ENCODE data around the gene PCNT.

PCNT gene

DNA sequence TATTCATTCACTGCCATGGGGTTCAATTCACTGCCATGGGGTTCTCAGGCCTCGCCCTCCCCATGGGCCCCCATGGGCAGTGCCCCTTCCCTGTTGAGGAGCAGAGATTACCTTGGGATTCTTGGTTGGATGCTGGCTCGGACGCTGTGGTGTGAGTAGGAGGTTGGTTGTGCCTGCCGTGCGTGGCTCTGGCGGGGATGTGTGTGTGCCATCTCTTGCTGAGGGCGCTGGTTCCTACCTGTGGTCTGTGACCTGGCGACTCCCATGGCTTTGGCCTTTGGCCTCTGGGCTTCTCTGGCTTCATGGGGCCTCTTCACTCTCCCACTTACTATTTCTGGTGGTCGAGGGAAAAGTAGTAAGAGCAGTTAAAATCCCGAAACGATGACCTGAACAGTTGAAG lies 42.1 kb downstream of the PCNT start:
- H3K27ac ChIP-seq, result no peak overlapping the region
- TF ChIP-seq ZFX (IDR thresholded peaks at IDR 0.05; ENCODE audit: borderline replicate concordance), result no peak
- TF ChIP-seq, protein P1, sequence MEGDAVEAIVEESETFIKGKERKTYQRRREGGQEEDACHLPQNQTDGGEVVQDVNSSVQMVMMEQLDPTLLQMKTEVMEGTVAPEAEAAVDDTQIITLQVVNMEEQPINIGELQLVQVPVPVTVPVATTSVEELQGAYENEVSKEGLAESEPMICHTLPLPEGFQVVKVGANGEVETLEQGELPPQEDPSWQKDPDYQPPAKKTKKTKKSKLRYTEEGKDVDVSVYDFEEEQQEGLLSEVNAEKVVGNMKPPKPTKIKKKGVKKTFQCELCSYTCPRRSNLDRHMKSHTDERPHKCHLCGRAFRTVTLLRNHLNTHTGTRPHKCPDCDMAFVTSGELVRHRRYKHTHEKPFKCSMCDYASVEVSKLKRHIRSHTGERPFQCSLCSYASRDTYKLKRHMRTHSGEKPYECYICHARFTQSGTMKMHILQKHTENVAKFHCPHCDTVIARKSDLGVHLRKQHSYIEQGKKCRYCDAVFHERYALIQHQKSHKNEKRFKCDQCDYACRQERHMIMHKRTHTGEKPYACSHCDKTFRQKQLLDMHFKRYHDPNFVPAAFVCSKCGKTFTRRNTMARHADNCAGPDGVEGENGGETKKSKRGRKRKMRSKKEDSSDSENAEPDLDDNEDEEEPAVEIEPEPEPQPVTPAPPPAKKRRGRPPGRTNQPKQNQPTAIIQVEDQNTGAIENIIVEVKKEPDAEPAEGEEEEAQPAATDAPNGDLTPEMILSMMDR (IDR thresholded peaks at IDR 0.05), result no peak

DNA sequence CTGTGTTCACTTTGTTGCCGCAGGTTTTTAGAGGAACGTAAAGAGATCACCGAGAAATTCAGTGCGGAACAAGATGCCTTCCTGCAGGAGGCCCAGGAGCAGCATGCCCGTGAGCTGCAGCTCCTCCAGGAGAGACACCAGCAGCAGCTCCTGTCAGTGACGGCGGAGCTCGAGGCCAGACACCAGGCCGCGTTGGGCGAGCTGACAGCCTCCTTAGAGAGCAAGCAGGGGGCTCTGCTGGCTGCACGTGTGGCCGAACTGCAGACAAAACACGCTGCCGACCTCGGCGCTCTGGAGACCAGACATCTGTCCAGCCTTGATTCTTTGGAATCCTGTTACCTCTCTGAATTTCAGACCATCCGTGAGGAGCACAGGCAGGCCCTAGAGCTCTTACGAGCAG lies 42.6 kb downstream of the PCNT start:
- H3K27ac ChIP-seq, result no peak overlapping the region
- TF ChIP-seq ZFX (IDR thresholded peaks at IDR 0.05; ENCODE audit: borderline replicate concordance), result no peak
- TF ChIP-seq, protein P1 (IDR thresholded peaks at IDR 0.05), result no peak

DNA sequence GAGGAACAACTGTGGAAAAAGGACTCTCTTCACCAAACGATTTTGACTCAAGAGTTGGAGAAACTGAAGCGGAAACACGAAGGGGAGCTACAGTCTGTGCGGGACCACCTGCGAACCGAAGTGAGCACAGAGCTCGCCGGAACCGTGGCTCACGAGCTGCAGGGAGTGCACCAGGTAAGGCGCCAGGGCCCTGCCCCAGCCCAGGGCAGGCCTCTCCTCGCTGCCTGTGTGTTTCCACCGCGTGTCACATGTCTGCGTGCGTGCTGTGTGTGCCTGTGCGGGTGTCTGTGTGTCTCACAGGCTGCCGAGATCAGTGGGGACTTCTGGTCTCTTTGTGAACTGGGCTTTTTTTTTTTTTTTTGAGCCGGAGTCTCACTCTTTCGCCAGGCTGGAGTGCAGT lies 43.0 kb downstream of the PCNT start:
- TF ChIP-seq, protein P1 (IDR thresholded peaks at IDR 0.05), result no peak
- no peak for TF ChIP-seq ZFX (IDR thresholded peaks at IDR 0.05; ENCODE audit: borderline replicate concordance)
- no peak overlapping the region for H3K27ac ChIP-seq

DNA sequence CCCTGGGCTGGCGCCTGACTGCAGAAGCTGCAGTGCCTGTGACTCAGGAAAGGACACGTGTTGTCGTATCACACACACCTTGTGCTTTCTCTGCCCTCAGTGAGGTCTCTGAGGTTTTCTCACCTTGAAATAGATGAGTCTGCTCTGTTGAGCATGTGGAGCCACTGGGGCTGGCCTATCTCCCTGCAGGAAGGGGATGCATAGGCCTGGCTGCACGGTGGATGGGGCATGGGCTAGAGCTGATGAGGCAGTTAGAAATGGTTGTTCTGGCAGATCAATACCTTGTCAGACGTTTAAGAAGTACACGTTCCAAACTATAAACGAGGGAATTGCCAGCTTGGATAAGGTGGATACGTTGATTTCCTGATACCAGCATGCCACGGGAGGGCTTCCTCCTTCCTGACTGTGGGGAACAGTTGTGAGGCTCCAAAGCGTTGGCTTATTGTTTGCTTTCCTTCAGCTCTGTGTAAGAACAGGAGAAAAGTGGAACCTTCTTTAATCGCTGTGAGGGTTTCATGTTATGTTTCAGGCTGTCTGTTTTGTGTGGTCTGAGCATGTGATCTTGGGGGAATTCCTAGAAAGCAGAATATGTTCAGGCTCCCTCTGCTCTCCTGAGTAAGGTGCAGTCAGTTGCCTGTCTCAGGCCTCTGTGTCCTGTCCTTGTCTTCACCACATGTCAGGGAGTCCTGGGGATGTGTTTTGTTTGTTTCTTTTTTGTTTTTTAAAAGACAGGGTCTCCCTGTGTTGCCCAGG lies 44.8 kb downstream of the PCNT start:
- no peak overlapping the region for H3K27ac ChIP-seq
- TF ChIP-seq ZFX (IDR thresholded peaks at IDR 0.05; ENCODE audit: borderline replicate concordance), result no peak
- TF ChIP-seq, protein P1 (IDR thresholded peaks at IDR 0.05), result no peak

DNA sequence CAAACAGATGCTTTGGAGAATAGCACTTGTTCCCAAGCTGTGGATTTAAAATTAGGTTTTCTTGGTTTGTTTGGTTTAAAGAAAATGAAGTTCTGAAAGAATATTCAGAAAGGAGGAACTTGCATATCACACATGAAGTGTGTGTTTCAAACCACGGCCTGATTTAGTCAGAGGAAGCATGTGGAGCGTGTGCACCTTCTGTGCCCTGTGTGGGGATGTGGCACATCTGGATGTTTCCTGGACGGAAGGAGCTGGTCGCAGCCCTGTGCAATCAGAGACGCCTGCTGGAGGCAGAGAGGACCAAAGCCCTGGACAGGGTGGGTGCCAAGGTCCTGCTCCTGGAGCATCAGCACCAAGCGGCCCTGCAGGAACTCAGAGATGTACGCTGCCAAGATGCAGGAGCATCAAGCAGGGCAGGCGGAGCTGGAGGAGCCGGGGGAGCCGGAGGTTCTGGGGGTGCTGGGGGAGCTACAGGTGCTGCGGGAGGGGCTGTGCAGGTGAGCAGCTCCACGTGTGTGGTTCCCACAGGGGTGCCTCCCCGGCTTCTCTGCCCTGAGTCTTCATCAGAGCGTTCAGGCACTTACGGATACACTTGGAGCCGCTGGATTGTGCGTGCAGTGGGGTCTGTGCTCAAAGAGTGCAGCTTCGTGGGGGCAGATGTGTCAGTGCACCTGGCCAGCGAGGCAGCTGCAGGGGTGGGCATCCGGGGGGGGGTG lies 45.7 kb downstream of the PCNT start:
- no peak overlapping the region for H3K27ac ChIP-seq

DNA sequence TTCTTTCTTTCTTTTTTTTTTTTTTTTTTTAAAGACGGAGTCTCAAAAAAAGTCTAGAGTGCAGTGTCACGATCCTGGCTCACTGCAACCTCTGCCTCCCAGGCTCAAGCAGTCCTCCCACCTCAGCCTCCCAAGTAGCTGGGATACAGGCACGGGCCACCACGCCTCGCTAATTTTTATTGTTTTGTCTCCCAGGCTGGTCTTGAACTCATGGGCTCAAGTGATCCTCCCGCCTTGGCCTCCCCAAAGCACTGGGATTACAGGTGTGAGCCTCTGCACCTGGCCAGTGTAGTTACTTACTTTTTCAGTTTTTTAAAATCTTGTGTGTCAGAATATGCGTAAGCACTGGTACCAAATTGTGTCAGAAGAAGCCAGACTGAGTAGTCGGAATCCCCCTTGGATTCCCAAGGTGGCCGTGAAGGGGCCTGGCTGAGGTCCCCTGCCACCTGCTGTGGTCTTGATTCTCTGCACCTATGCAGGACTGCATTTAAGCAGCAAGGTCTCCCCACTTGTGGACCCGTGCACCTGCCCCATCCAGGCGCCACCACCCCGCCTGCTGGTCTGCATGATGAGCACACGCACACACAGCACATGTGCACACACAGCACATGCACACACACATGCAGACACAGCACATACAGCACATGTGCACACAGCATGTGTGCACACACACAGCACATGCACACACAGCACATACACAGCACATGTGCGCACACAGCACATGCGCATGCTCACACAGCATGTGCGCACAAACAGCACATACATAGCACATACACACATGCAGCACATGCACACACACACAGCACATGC lies 47.5 kb downstream of the PCNT start:
- H3K27ac ChIP-seq, result no peak overlapping the region
- TF ChIP-seq ZFX (IDR thresholded peaks at IDR 0.05; ENCODE audit: borderline replicate concordance), result no peak
- TF ChIP-seq, protein P1 (IDR thresholded peaks at IDR 0.05), result no peak

More for the DNA sequence above, 45.7 kb downstream of the PCNT start:
- TF ChIP-seq ZFX (IDR thresholded peaks at IDR 0.05; ENCODE audit: borderline replicate concordance), result no peak
- TF ChIP-seq, protein P1 (IDR thresholded peaks at IDR 0.05), result no peak

Measured in 22Rv1 (cell line).